ENCODE results near the gene AKNA. TPM values are rescaled to one million over a fixed set of nuclear protein-coding genes. Genes with fewer than 3 reads are reported as not detected.

AKNA gene
- polyA plus RNA-seq, 1 experiment = 7.0 TPM

GRCh38 chr9:114424126-114424525 is 36.3 kb upstream of the AKNA start:
- H3K9me3 ChIP-seq (ENCODE audit: control insufficient read depth, insufficient read depth, low read length) = no peaks in the 10 kb centered on the region
- H3K27me3 ChIP-seq (ENCODE audit: control insufficient read depth, insufficient read depth, low read length) = peaks cover 19% of the 10 kb centered on the region
- no peak overlapping the region for H3K27ac ChIP-seq (ENCODE audit: low read depth, low read length)
- H3K4me3 ChIP-seq (ENCODE audit: low read depth, low read length) = no peak overlapping the region
- CTCF ChIA-PET = no interaction called here
- POLR2A ChIA-PET = no interaction called here
- DNase-seq (ENCODE audit: low read depth, low spot score) = no peak
- no peak for TF ChIP-seq CTCF (IDR thresholded peaks at IDR 0.05; ENCODE audit: low read depth, low read length)

- no peak for DNase-seq (ENCODE audit: low read depth, low spot score)
- Histone ChIP-seq H3K4me3 (ENCODE audit: low read depth, low read length) (no peak overlapping the region), H3K27me3 (ENCODE audit: control insufficient read depth, insufficient read depth, low read length) (peaks cover 19% of the 10 kb centered on the region), H3K9me3 (ENCODE audit: control insufficient read depth, insufficient read depth, low read length) (no peaks in the 10 kb centered on the region), H3K27ac (ENCODE audit: low read depth, low read length) (no peak overlapping the region)
- TF ChIP-seq CTCF (IDR thresholded peaks at IDR 0.05; ENCODE audit: low read depth, low read length) = no peak
- POLR2A ChIA-PET = no interaction called here
- CTCF ChIA-PET = no interaction called here
Measured at GRCh38 chr9:114423181-114423580, 35.4 kb upstream of the AKNA start.

- no peaks in the 10 kb centered on the region for H3K9me3 ChIP-seq (ENCODE audit: control insufficient read depth, insufficient read depth, low read length)
- H3K27me3 ChIP-seq (ENCODE audit: control insufficient read depth, insufficient read depth, low read length) = peaks cover 17% of the 10 kb centered on the region
- TF ChIP-seq CTCF (IDR thresholded peaks at IDR 0.05; ENCODE audit: low read depth, low read length) = no peak
- POLR2A ChIA-PET = no interaction called here
- no peak overlapping the region for H3K27ac ChIP-seq (ENCODE audit: low read depth, low read length)
- CTCF ChIA-PET = interaction anchor here (1.1 kb wide), 2 partner anchors 166 to 233 kb away, joined by 3 read pairs; partner anchors contain the start of gene ATP6V1G1
- DNase-seq (ENCODE audit: low read depth, low spot score) = no peak
- no peak overlapping the region for H3K4me3 ChIP-seq (ENCODE audit: low read depth, low read length)
Measured at GRCh38 chr9:114421147-114421546, 33.4 kb upstream of the AKNA start.

- CTCF ChIA-PET = interaction anchor here (1.2 to 3.3 kb wide), 4 partner anchors 11 to 234 kb away, joined by 5 to 34 read pairs (median 6); no protein-coding TSS in a partner anchor
- DNase-seq (ENCODE audit: low read depth, low spot score) = no peak
- Histone ChIP-seq H3K9me3 (ENCODE audit: control insufficient read depth, insufficient read depth, low read length) (no peaks in the 10 kb centered on the region), H3K27ac (ENCODE audit: low read depth, low read length) (no peak overlapping the region), H3K27me3 (ENCODE audit: control insufficient read depth, insufficient read depth, low read length) (peaks cover 17% of the 10 kb centered on the region), H3K4me3 (ENCODE audit: low read depth, low read length) (no peak overlapping the region)
- no peak for TF ChIP-seq CTCF (IDR thresholded peaks at IDR 0.05; ENCODE audit: low read depth, low read length)
- POLR2A ChIA-PET = no interaction called here
Measured at GRCh38 chr9:114419796-114420195, 32.0 kb upstream of the AKNA start.

DNA sequence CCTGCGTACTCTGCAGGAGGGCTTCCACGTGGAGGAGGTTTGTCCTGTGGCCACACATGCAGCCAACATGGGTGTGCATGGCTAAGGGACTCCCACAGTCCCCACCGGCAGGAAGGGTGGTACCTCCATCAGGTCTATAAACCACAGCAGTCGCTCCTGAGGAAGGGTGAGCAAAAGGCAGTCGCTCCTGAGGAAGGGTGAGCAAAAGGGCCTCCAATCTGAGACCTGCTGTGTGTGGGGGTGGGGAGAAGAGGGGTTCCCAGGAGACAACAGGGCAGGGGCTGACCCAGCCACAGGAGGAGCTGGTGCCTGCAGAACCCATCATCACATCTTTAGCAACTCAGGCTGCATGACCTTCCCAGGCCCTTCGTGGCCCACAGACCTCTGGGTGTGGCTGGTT is 30.3 kb upstream of the AKNA start:
- DNase-seq (ENCODE audit: low read depth, low spot score) = no peak
- Histone ChIP-seq H3K27me3 (ENCODE audit: control insufficient read depth, insufficient read depth, low read length) (peaks cover 13% of the 10 kb centered on the region), H3K27ac (ENCODE audit: low read depth, low read length) (no peak overlapping the region), H3K9me3 (ENCODE audit: control insufficient read depth, insufficient read depth, low read length) (no peaks in the 10 kb centered on the region), H3K4me3 (ENCODE audit: low read depth, low read length) (no peak overlapping the region)
- ChIA-PET POLR2A (interaction anchor here (0.6 kb wide), 1 partner anchor 149 kb away, joined by 4 read pairs; no protein-coding TSS in a partner anchor), CTCF (interaction anchor here (1.0 to 5.0 kb wide), 8 partner anchors 10 to 235 kb away, joined by 3 to 38 read pairs (median 5); no protein-coding TSS in a partner anchor)
- no peak for TF ChIP-seq CTCF (IDR thresholded peaks at IDR 0.05; ENCODE audit: low read depth, low read length)

All from AG04450 (cell line).